HEK293 (cell line): ENCODE data around the gene DLGAP3.

Experiments used
- BCL11A ChIP-seq: fragments of 450-650 bp; formaldehyde crosslinking; IDR thresholded peaks from 2 replicates; pipeline ENCODE4 v1.5.1; 2016; ENCODE audit warnings: low read depth, missing biosample characterization, missing genetic modification characterization
- CTCF ChIP-seq: fragments of 450-650 bp; formaldehyde crosslinking; IDR thresholded peaks from 2 replicates; pipeline ENCODE4 v1.5.1; 2016; ENCODE audit warnings: missing biosample characterization, missing genetic modification characterization
- FEZF1 ChIP-seq: fragments of 450-650 bp; formaldehyde crosslinking; IDR thresholded peaks from 2 replicates; pipeline ENCODE4 v1.5.1; 2016; ENCODE audit warnings: missing biosample characterization, missing genetic modification characterization
- TCF7L2 ChIP-seq: IDR thresholded peaks from 2 replicates; pipeline ENCODE4 v1.6.1; 2011; ENCODE audit warnings: low read depth, mild to moderate bottlenecking, inconsistent platforms, low read length, moderate library complexity, borderline replicate concordance
- ZBTB21 ChIP-seq: fragments of 450-650 bp; formaldehyde crosslinking; IDR thresholded peaks from 2 replicates; pipeline ENCODE4 v1.5.1; 2017; ENCODE audit warnings: missing biosample characterization, missing genetic modification characterization
- ZNF2 ChIP-seq: fragments of 450-650 bp; formaldehyde crosslinking; IDR thresholded peaks from 2 replicates; pipeline ENCODE4 v1.5.1; 2016; ENCODE audit warnings: missing biosample characterization, missing genetic modification characterization
- ZNF214 ChIP-seq: fragments of 450-650 bp; formaldehyde crosslinking; IDR thresholded peaks from 2 replicates; pipeline ENCODE4 v1.5.1; 2017; ENCODE audit warnings: missing biosample characterization, mild to moderate bottlenecking, missing genetic modification characterization, borderline replicate concordance
- ZNF416 ChIP-seq: fragments of 450-650 bp; formaldehyde crosslinking; IDR thresholded peaks from 2 replicates; pipeline ENCODE4 v1.5.1; 2016; ENCODE audit warnings: missing biosample characterization, missing genetic modification characterization
- ZNF580 ChIP-seq: fragments of 450-650 bp; formaldehyde crosslinking; IDR thresholded peaks from 2 replicates; pipeline ENCODE4 v1.5.1; 2016; ENCODE audit warnings: missing biosample characterization, missing genetic modification characterization
- ZNF621 ChIP-seq: fragments of 450-650 bp; formaldehyde crosslinking; IDR thresholded peaks from 2 replicates; pipeline ENCODE4 v1.5.1; 2017; ENCODE audit warnings: missing biosample characterization, missing genetic modification characterization
- ZNF624 ChIP-seq: fragments of 450-650 bp; formaldehyde crosslinking; IDR thresholded peaks from 2 replicates; pipeline ENCODE4 v1.5.1; 2017; ENCODE audit warnings: missing biosample characterization, missing genetic modification characterization
- ZNF645 ChIP-seq: fragments of 450-650 bp; formaldehyde crosslinking; IDR thresholded peaks from 2 replicates; pipeline ENCODE4; 2016; ENCODE audit warnings: missing biosample characterization, missing genetic modification characterization
- ZNF704 ChIP-seq: fragments of 450-650 bp; formaldehyde crosslinking; IDR thresholded peaks from 2 replicates; pipeline ENCODE4 v1.5.1; 2016; ENCODE audit warnings: missing biosample characterization, missing genetic modification characterization

- no peak for TF ChIP-seq ZNF214 (tag by site-specific recombination)
- TF ChIP-seq CTCF (tag by site-specific recombination): no peak
- no peak for TF ChIP-seq ZNF645 (tag by site-specific recombination)
- TF ChIP-seq BCL11A (tag by site-specific recombination): no peak
- TF ChIP-seq TCF7L2: no peak
- no peak for TF ChIP-seq ZBTB21
- TF ChIP-seq ZNF704: no peak
- no peak for TF ChIP-seq ZNF2 (tag by site-specific recombination)
- TF ChIP-seq ZNF580 (tag by site-specific recombination): no peak
- no peak for TF ChIP-seq ZNF624 (tag by site-specific recombination)
- no peak for TF ChIP-seq ZNF416
- no peak for TF ChIP-seq ZNF621 (tag by site-specific recombination)
- no peak for TF ChIP-seq FEZF1
Observed at GRCh38 chr1:34816778-34817177, 112.7 kb downstream of the DLGAP3 start.
